ENCODE data around the gene ABCD3. TPM values are rescaled to one million over a fixed set of nuclear protein-coding genes. Genes with fewer than 3 reads are reported as not detected.

ABCD3 gene
- total RNA-seq, 1 donor from 2014 or later, result 61.4 TPM

- no peaks in the 10 kb centered on the region for H3K4me1 Mint-ChIP-seq (ENCODE audit: low read depth)
Measured at GRCh38 chr1:94524531-94524930, 106.3 kb downstream of the ABCD3 start.

GRCh38 chr1:94526152-94526980 lies 108.2 kb downstream of the ABCD3 start:
- H3K27me3 Mint-ChIP-seq (ENCODE audit: low read depth), result peaks cover 6% of the 10 kb centered on the region
- intact Hi-C loops (cut with micrococcal nuclease), result no loop called here

More at GRCh38 chr1:94524531-94524930, 106.3 kb downstream of the ABCD3 start:
- H3K9me3 Mint-ChIP-seq, result no peaks in the 10 kb centered on the region
- no peak overlapping the region for H3K4me3 Mint-ChIP-seq (ENCODE audit: low read depth)
- no peak for DNase-seq (ENCODE audit: low spot score)
- H3K36me3 Mint-ChIP-seq (ENCODE audit: low read depth), result peaks cover 4% of the 10 kb centered on the region
- intact Hi-C loops (cut with micrococcal nuclease), result loop anchor here (5.0 kb wide), 1 partner anchor 283 kb away; no protein-coding TSS in a partner anchor
- peaks cover 6% of the 10 kb centered on the region for H3K27me3 Mint-ChIP-seq (ENCODE audit: low read depth)
- no peak overlapping the region for H3K27ac Mint-ChIP-seq

GRCh38 chr1:94527447-94528031 lies 109.3 kb downstream of the ABCD3 start:
- Mint-ChIP-seq H3K4me1 (ENCODE audit: low read depth) (no peaks in the 10 kb centered on the region), H3K36me3 (ENCODE audit: low read depth) (no peaks in the 10 kb centered on the region), H3K9me3 (no peaks in the 10 kb centered on the region), H3K27me3 (ENCODE audit: low read depth) (peaks cover 6% of the 10 kb centered on the region), H3K27ac (no peak overlapping the region), H3K4me3 (ENCODE audit: low read depth) (no peak overlapping the region)
- intact Hi-C loops (cut with micrococcal nuclease), result no loop called here
- no peak for DNase-seq (ENCODE audit: low spot score)

More at GRCh38 chr1:94526152-94526980, 108.2 kb downstream of the ABCD3 start:
- DNase-seq (ENCODE audit: low spot score), result no peak
- no peak overlapping the region for H3K27ac Mint-ChIP-seq
- H3K4me1 Mint-ChIP-seq (ENCODE audit: low read depth), result no peaks in the 10 kb centered on the region
- no peaks in the 10 kb centered on the region for H3K36me3 Mint-ChIP-seq (ENCODE audit: low read depth)
- H3K4me3 Mint-ChIP-seq (ENCODE audit: low read depth), result no peak overlapping the region
- no peaks in the 10 kb centered on the region for H3K9me3 Mint-ChIP-seq

GRCh38 chr1:94528299-94528698 lies 110.1 kb downstream of the ABCD3 start:
- Mint-ChIP-seq H3K4me1 (ENCODE audit: low read depth) (no peaks in the 10 kb centered on the region), H3K27ac (no peak overlapping the region), H3K9me3 (no peaks in the 10 kb centered on the region), H3K4me3 (ENCODE audit: low read depth) (no peak overlapping the region), H3K36me3 (ENCODE audit: low read depth) (no peaks in the 10 kb centered on the region), H3K27me3 (ENCODE audit: low read depth) (peaks cover 6% of the 10 kb centered on the region)
- intact Hi-C loops (cut with micrococcal nuclease), result no loop called here
- no peak for DNase-seq (ENCODE audit: low spot score)

GRCh38 chr1:94528826-94529225 lies 110.6 kb downstream of the ABCD3 start:
- Mint-ChIP-seq H3K9me3 (no peaks in the 10 kb centered on the region), H3K27me3 (ENCODE audit: low read depth) (peaks cover 6% of the 10 kb centered on the region), H3K4me3 (ENCODE audit: low read depth) (no peak overlapping the region), H3K4me1 (ENCODE audit: low read depth) (no peaks in the 10 kb centered on the region), H3K27ac (no peak overlapping the region), H3K36me3 (ENCODE audit: low read depth) (no peaks in the 10 kb centered on the region)
- intact Hi-C loops (cut with micrococcal nuclease), result no loop called here
- no peak for DNase-seq (ENCODE audit: low spot score)

- no peak for DNase-seq (ENCODE audit: low spot score)
- peaks cover 6% of the 10 kb centered on the region for H3K27me3 Mint-ChIP-seq (ENCODE audit: low read depth)
- intact Hi-C loops (cut with micrococcal nuclease), result no loop called here
- H3K4me1 Mint-ChIP-seq (ENCODE audit: low read depth), result no peaks in the 10 kb centered on the region
- no peaks in the 10 kb centered on the region for H3K36me3 Mint-ChIP-seq (ENCODE audit: low read depth)
- no peak overlapping the region for H3K4me3 Mint-ChIP-seq (ENCODE audit: low read depth)
- no peaks in the 10 kb centered on the region for H3K9me3 Mint-ChIP-seq
- no peak overlapping the region for H3K27ac Mint-ChIP-seq
Measured at GRCh38 chr1:94529416-94529815, 111.2 kb downstream of the ABCD3 start.

- no peaks in the 10 kb centered on the region for H3K36me3 Mint-ChIP-seq (ENCODE audit: low read depth)
- no peaks in the 10 kb centered on the region for H3K4me1 Mint-ChIP-seq (ENCODE audit: low read depth)
- no peak overlapping the region for H3K4me3 Mint-ChIP-seq (ENCODE audit: low read depth)
- intact Hi-C loops (cut with micrococcal nuclease), result no loop called here
- no peaks in the 10 kb centered on the region for H3K9me3 Mint-ChIP-seq
- DNase-seq (ENCODE audit: low spot score), result no peak
- H3K27ac Mint-ChIP-seq, result no peak overlapping the region
- peaks cover 3% of the 10 kb centered on the region for H3K27me3 Mint-ChIP-seq (ENCODE audit: low read depth)
Measured at GRCh38 chr1:94530373-94530878, 112.2 kb downstream of the ABCD3 start.

- Mint-ChIP-seq H3K27me3 (ENCODE audit: low read depth) (peaks cover 7% of the 10 kb centered on the region), H3K27ac (no peak overlapping the region), H3K4me3 (ENCODE audit: low read depth) (no peak overlapping the region), H3K4me1 (ENCODE audit: low read depth) (no peaks in the 10 kb centered on the region), H3K9me3 (no peaks in the 10 kb centered on the region), H3K36me3 (ENCODE audit: low read depth) (no peaks in the 10 kb centered on the region)
- DNase-seq (ENCODE audit: low spot score), result no peak
- intact Hi-C loops (cut with micrococcal nuclease), result no loop called here
Measured at GRCh38 chr1:94531664-94532063, 113.5 kb downstream of the ABCD3 start.

- Mint-ChIP-seq H3K4me1 (ENCODE audit: low read depth) (no peaks in the 10 kb centered on the region), H3K27me3 (ENCODE audit: low read depth) (peaks cover 9% of the 10 kb centered on the region), H3K9me3 (no peaks in the 10 kb centered on the region), H3K36me3 (ENCODE audit: low read depth) (no peaks in the 10 kb centered on the region), H3K27ac (no peak overlapping the region), H3K4me3 (ENCODE audit: low read depth) (no peak overlapping the region)
- DNase-seq (ENCODE audit: low spot score), result no peak
- intact Hi-C loops (cut with micrococcal nuclease), result no loop called here
Measured at GRCh38 chr1:94532077-94532476, 113.9 kb downstream of the ABCD3 start.

- H3K4me1 Mint-ChIP-seq (ENCODE audit: low read depth), result no peaks in the 10 kb centered on the region
- no peak for DNase-seq (ENCODE audit: low spot score)
- no peaks in the 10 kb centered on the region for H3K9me3 Mint-ChIP-seq
- H3K27me3 Mint-ChIP-seq (ENCODE audit: low read depth), result peaks cover 30% of the 10 kb centered on the region
- no peak overlapping the region for H3K27ac Mint-ChIP-seq
- intact Hi-C loops (cut with micrococcal nuclease), result no loop called here
- no peak overlapping the region for H3K4me3 Mint-ChIP-seq (ENCODE audit: low read depth)
- H3K36me3 Mint-ChIP-seq (ENCODE audit: low read depth), result no peaks in the 10 kb centered on the region
Measured at GRCh38 chr1:94535095-94535494, 116.9 kb downstream of the ABCD3 start.

GRCh38 chr1:94535879-94536278 lies 117.7 kb downstream of the ABCD3 start:
- peaks cover 38% of the 10 kb centered on the region for H3K27me3 Mint-ChIP-seq (ENCODE audit: low read depth)
- no peak for DNase-seq (ENCODE audit: low spot score)
- H3K36me3 Mint-ChIP-seq (ENCODE audit: low read depth), result no peaks in the 10 kb centered on the region
- no peak overlapping the region for H3K4me3 Mint-ChIP-seq (ENCODE audit: low read depth)
- H3K4me1 Mint-ChIP-seq (ENCODE audit: low read depth), result peaks cover 2% of the 10 kb centered on the region
- no peak overlapping the region for H3K27ac Mint-ChIP-seq
- intact Hi-C loops (cut with micrococcal nuclease), result no loop called here
- H3K9me3 Mint-ChIP-seq, result no peaks in the 10 kb centered on the region

- Mint-ChIP-seq H3K9me3 (no peaks in the 10 kb centered on the region), H3K27ac (no peak overlapping the region), H3K4me3 (ENCODE audit: low read depth) (no peak overlapping the region), H3K4me1 (ENCODE audit: low read depth) (peaks cover 8% of the 10 kb centered on the region), H3K36me3 (ENCODE audit: low read depth) (no peaks in the 10 kb centered on the region), H3K27me3 (ENCODE audit: low read depth) (peaks cover 45% of the 10 kb centered on the region)
- DNase-seq (ENCODE audit: low spot score), result no peak
- intact Hi-C loops (cut with micrococcal nuclease), result no loop called here
Measured at GRCh38 chr1:94537254-94537653, 119.1 kb downstream of the ABCD3 start.

- H3K27ac Mint-ChIP-seq, result no peak overlapping the region
- intact Hi-C loops (cut with micrococcal nuclease), result no loop called here
- H3K4me1 Mint-ChIP-seq (ENCODE audit: low read depth), result peaks cover 16% of the 10 kb centered on the region
- peaks cover 53% of the 10 kb centered on the region for H3K27me3 Mint-ChIP-seq (ENCODE audit: low read depth)
- no peak for DNase-seq (ENCODE audit: low spot score)
- no peaks in the 10 kb centered on the region for H3K9me3 Mint-ChIP-seq
- H3K4me3 Mint-ChIP-seq (ENCODE audit: low read depth), result no peak overlapping the region
- no peaks in the 10 kb centered on the region for H3K36me3 Mint-ChIP-seq (ENCODE audit: low read depth)
Measured at GRCh38 chr1:94538243-94538827, 120.1 kb downstream of the ABCD3 start.

All from activated T-helper 2 cell treated with anti-CD3 and anti-CD28 coated beads, Interferon-gamma antibody, Interleukin-2, Interleukin-4, amounts not matched to agents 10 μg/mL and 5 μg/mL and 100 μg/mL, durations not matched to agents 14 hours and 24 hours and 36 hours (primary cell).